ENCODE data around the gene KIF18A.

- TF ChIP-seq CTCF (IDR thresholded peaks at IDR 0.05; ENCODE audit: poor library complexity, severe bottlenecking) (no peak), RAD21 (conservative IDR thresholded peaks at IDR 0.05) (no peak), REST (IDR thresholded peaks at IDR 0.05; ENCODE audit: borderline replicate concordance) (no peak), EZH2 (IDR thresholded peaks at IDR 0.05; ENCODE audit: borderline replicate concordance, insufficient read depth, low read length, poor library complexity, severe bottlenecking) (no peak), POLR2AphosphoS5 (IDR thresholded peaks at IDR 0.05) (no peak), EP300 (conservative IDR thresholded peaks at IDR 0.05; ENCODE audit: poor library complexity, severe bottlenecking) (no peak), SMC3 (conservative IDR thresholded peaks at IDR 0.05; ENCODE audit: poor library complexity) (no peak), TAF1 (IDR thresholded peaks at IDR 0.05; ENCODE audit: low read depth) (no peak)
These were observed 98.6 kb downstream of the KIF18A start for GRCh38 chr11:28009388-28009787.
